COLO829 (cell line): ENCODE measurements around the gene LAPTM5.

Experiments
- DNase-seq: peaks from one replicate; pipeline ENCODE4 v3.0.0; 2012; ENCODE audit warnings: low spot score

Gene LAPTM5

GRCh38 chr1:30787266-30787665 lies 29.7 kb upstream of the LAPTM5 start:
- DNase-seq: no peak

GRCh38 chr1:30786264-30786991 lies 28.9 kb upstream of the LAPTM5 start:
- peak; percentile 96 for DNase-seq

GRCh38 chr1:30785714-30786113 lies 28.1 kb upstream of the LAPTM5 start:
- no peak for DNase-seq

- no peak for DNase-seq
Measured at GRCh38 chr1:30785181-30785580, 27.6 kb upstream of the LAPTM5 start.

GRCh38 chr1:30783256-30783915 lies 25.8 kb upstream of the LAPTM5 start:
- no peak for DNase-seq

GRCh38 chr1:30782361-30783255 lies 25.0 kb upstream of the LAPTM5 start:
- DNase-seq: peak; percentile 53

- DNase-seq: no peak
Measured at GRCh38 chr1:30781906-30782305, 24.3 kb upstream of the LAPTM5 start.

GRCh38 chr1:30780409-30780808 lies 22.8 kb upstream of the LAPTM5 start:
- no peak for DNase-seq

GRCh38 chr1:30779294-30780071 lies 21.9 kb upstream of the LAPTM5 start:
- peak; percentile 65 for DNase-seq

GRCh38 chr1:30778979-30779293 lies 21.4 kb upstream of the LAPTM5 start:
- no peak for DNase-seq

- no peak for DNase-seq
Measured at GRCh38 chr1:30778154-30778978, 20.8 kb upstream of the LAPTM5 start.

- DNase-seq: no peak
Measured at GRCh38 chr1:30777904-30778153, 20.3 kb upstream of the LAPTM5 start.

GRCh38 chr1:30777060-30777903 lies 19.7 kb upstream of the LAPTM5 start:
- DNase-seq: no peak

- no peak for DNase-seq
Measured at GRCh38 chr1:30776097-30777059, 18.8 kb upstream of the LAPTM5 start.

GRCh38 chr1:30775433-30775975 lies 17.9 kb upstream of the LAPTM5 start:
- no peak for DNase-seq

- DNase-seq: no peak
Measured at GRCh38 chr1:30774550-30775432, 17.2 kb upstream of the LAPTM5 start.

- no peak for DNase-seq
Measured at GRCh38 chr1:30773722-30774358, 16.3 kb upstream of the LAPTM5 start.

GRCh38 chr1:30771005-30771404 lies 13.4 kb upstream of the LAPTM5 start:
- DNase-seq: no peak
